ENCODE results near the gene SUCNR1. TPM values are rescaled to one million over a fixed set of nuclear protein-coding genes. Genes with fewer than 3 reads are reported as not detected.

Gene SUCNR1
- polyA plus RNA-seq (2011; rRNA removed), result 0.01 TPM in 1 of 2 replicates, not detected in the other
- polyA minus RNA-seq (2011; rRNA and poly(A)+ RNA removed), result not detected in 2 replicates

- DNase-seq (ENCODE audit: low read depth, low spot score), result no peak
- ChIA-PET POLR2A (no interaction called here), CTCF (no interaction called here)
- H3K9me3 ChIP-seq (ENCODE audit: control insufficient read depth, insufficient read depth, low read length), result no peaks in the 10 kb centered on the region
- no peak within 1 kb of the TSS for H3K4me3 ChIP-seq (ENCODE audit: low read depth, low read length)
- no peaks in the 10 kb centered on the region for H3K27me3 ChIP-seq (ENCODE audit: control insufficient read depth, insufficient read depth, low read length)
- no peak within 1 kb of the TSS for H3K27ac ChIP-seq (ENCODE audit: low read depth, low read length)
- no peak for TF ChIP-seq CTCF (IDR thresholded peaks at IDR 0.05; ENCODE audit: low read depth, low read length)
These were observed at the start of gene SUCNR1 for GRCh38 chr3:151873398-151873797. TSS of gene SUCNR1 (plus strand) at chr3:151873643. CDS start at chr3:151879893, 6,250 bp downstream.

GRCh38 chr3:151827816-151828215 is 45.6 kb upstream of the SUCNR1 start:
- no peak overlapping the region for H3K27ac ChIP-seq (ENCODE audit: low read depth, low read length)
- no peak for DNase-seq (ENCODE audit: low read depth, low spot score)
- ChIA-PET POLR2A (no interaction called here), CTCF (no interaction called here)
- no peaks in the 10 kb centered on the region for H3K27me3 ChIP-seq (ENCODE audit: control insufficient read depth, insufficient read depth, low read length)
- H3K9me3 ChIP-seq (ENCODE audit: control insufficient read depth, insufficient read depth, low read length), result no peaks in the 10 kb centered on the region
- no peak overlapping the region for H3K4me3 ChIP-seq (ENCODE audit: low read depth, low read length)
- no peak for TF ChIP-seq CTCF (IDR thresholded peaks at IDR 0.05; ENCODE audit: low read depth, low read length)

- POLR2A ChIA-PET, result no interaction called here
- DNase-seq (ENCODE audit: low read depth, low spot score), result peak; percentile 8
- Histone ChIP-seq H3K4me3 (ENCODE audit: low read depth, low read length) (no peak overlapping the region), H3K27me3 (ENCODE audit: control insufficient read depth, insufficient read depth, low read length) (no peaks in the 10 kb centered on the region), H3K27ac (ENCODE audit: low read depth, low read length) (no peak overlapping the region), H3K9me3 (ENCODE audit: control insufficient read depth, insufficient read depth, low read length) (no peaks in the 10 kb centered on the region)
- CTCF ChIA-PET, result interaction anchor here (0.7 to 6.2 kb wide), 9 partner anchors 11 to 608 kb away, joined by 3 to 112 read pairs (median 10); no protein-coding TSS in a partner anchor
- no peak for TF ChIP-seq CTCF (IDR thresholded peaks at IDR 0.05; ENCODE audit: low read depth, low read length)
These were observed 37.5 kb upstream of the SUCNR1 start for GRCh38 chr3:151835751-151836525.

GRCh38 chr3:151837057-151837456 is 36.4 kb upstream of the SUCNR1 start:
- Histone ChIP-seq H3K9me3 (ENCODE audit: control insufficient read depth, insufficient read depth, low read length) (no peaks in the 10 kb centered on the region), H3K4me3 (ENCODE audit: low read depth, low read length) (no peak overlapping the region), H3K27ac (ENCODE audit: low read depth, low read length) (no peak overlapping the region), H3K27me3 (ENCODE audit: control insufficient read depth, insufficient read depth, low read length) (no peaks in the 10 kb centered on the region)
- ChIA-PET POLR2A (interaction anchor here (0.5 kb wide), 1 partner anchor 30 kb away, joined by 10 read pairs; no protein-coding TSS in a partner anchor), CTCF (interaction anchor here (0.7 to 6.2 kb wide), 14 partner anchors 12 to 669 kb away, joined by 3 to 112 read pairs (median 8); no protein-coding TSS in a partner anchor)
- TF ChIP-seq CTCF (IDR thresholded peaks at IDR 0.05; ENCODE audit: low read depth, low read length), result no peak
- DNase-seq (ENCODE audit: low read depth, low spot score), result peak; percentile 41
